ENCODE measurements around the gene DPF1. TPM values are rescaled to one million over a fixed set of nuclear protein-coding genes. Genes with fewer than 3 reads are reported as not detected.

The DPF1 gene
- total RNA-seq, 2 donors from 2014 or later, result not detected

DNA sequence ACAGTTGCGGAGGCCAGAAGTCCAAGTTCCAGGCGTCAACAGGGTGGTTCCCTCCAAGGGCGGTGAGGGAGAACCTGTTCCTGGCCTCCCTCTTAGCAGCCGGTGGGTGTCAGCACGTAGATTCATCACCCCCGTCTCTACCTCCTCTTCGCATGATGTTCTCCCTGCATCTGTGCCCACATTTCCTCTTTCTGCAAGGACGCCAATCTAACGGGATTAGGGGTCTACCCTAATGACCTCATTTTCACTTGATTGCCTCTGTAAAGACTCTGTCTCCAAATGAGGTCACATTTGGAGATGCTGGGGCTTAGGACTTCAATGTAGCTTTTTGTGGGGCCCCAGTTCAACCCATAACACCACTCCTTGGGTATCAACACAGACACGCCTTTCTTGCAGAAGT lies 38.5 kb downstream of the DPF1 start:
- DNase-seq (no peak), ATAC-seq (no peak)
- TF ChIP-seq POLR2A (IDR thresholded peaks at IDR 0.05), result no peak
- TF ChIP-seq, protein P1, sequence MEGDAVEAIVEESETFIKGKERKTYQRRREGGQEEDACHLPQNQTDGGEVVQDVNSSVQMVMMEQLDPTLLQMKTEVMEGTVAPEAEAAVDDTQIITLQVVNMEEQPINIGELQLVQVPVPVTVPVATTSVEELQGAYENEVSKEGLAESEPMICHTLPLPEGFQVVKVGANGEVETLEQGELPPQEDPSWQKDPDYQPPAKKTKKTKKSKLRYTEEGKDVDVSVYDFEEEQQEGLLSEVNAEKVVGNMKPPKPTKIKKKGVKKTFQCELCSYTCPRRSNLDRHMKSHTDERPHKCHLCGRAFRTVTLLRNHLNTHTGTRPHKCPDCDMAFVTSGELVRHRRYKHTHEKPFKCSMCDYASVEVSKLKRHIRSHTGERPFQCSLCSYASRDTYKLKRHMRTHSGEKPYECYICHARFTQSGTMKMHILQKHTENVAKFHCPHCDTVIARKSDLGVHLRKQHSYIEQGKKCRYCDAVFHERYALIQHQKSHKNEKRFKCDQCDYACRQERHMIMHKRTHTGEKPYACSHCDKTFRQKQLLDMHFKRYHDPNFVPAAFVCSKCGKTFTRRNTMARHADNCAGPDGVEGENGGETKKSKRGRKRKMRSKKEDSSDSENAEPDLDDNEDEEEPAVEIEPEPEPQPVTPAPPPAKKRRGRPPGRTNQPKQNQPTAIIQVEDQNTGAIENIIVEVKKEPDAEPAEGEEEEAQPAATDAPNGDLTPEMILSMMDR (IDR thresholded peaks at IDR 0.05), result no peak
- Histone ChIP-seq H3K27me3 (no peaks in the 10 kb centered on the region), H3K27ac (no peak overlapping the region), H3K4me3 (no peak overlapping the region), H3K36me3 (replicated peaks in 1 of 2; ENCODE audit: insufficient read depth in 1 of 2, low read depth in 2 of 2) (peaks cover 0 to 4% of the 10 kb centered on the region in 2 donors), H3K4me1 (no peaks in the 10 kb centered on the region), H3K9me3 (no peaks in the 10 kb centered on the region)
- WGBS, 2 donors, result 86 to 97% methylated on average over 10 of the region's 10 CpGs
- intact Hi-C loops (cut with DNase I), result no loop called here

DNA sequence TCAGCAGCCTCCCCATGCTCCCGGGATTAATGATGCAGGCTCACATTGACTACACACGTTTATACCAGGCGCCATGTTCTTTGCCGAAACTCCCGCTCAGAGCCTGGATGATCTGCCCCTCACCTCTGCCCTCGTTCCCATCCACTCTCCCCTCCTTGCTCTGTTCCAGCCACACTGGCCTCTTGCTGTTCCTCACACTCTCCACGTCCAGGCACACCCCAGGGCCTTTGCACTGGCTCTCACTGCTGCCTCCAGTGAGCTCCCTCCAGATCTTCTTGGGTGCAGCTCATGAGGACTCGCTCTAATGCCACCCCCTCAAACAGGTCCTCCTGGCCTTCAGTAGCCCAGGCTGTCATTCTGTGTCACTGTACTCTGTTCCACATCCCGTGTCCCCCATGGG lies 39.2 kb downstream of the DPF1 start:
- no peaks in the 10 kb centered on the region for H3K27me3 ChIP-seq
- intact Hi-C loops (cut with DNase I), result no loop called here
- 87 to 94% methylated on average over 9 of the region's 9 CpGs for WGBS, 2 donors
- peaks cover 0 to 4% of the 10 kb centered on the region in 2 donors for H3K36me3 ChIP-seq (replicated peaks in 1 of 2; ENCODE audit: insufficient read depth in 1 of 2, low read depth in 2 of 2)
- no peak overlapping the region for H3K4me3 ChIP-seq
- no peak for TF ChIP-seq POLR2A (IDR thresholded peaks at IDR 0.05)
- TF ChIP-seq, protein P1 (IDR thresholded peaks at IDR 0.05), result no peak
- peaks cover 0 to 5% (median 0%) of the 10 kb centered on the region in 3 donors for H3K9me3 ChIP-seq
- DNase-seq (no peak), ATAC-seq (no peak)
- H3K4me1 ChIP-seq, result no peaks in the 10 kb centered on the region
- H3K27ac ChIP-seq, result no peak overlapping the region

DNA sequence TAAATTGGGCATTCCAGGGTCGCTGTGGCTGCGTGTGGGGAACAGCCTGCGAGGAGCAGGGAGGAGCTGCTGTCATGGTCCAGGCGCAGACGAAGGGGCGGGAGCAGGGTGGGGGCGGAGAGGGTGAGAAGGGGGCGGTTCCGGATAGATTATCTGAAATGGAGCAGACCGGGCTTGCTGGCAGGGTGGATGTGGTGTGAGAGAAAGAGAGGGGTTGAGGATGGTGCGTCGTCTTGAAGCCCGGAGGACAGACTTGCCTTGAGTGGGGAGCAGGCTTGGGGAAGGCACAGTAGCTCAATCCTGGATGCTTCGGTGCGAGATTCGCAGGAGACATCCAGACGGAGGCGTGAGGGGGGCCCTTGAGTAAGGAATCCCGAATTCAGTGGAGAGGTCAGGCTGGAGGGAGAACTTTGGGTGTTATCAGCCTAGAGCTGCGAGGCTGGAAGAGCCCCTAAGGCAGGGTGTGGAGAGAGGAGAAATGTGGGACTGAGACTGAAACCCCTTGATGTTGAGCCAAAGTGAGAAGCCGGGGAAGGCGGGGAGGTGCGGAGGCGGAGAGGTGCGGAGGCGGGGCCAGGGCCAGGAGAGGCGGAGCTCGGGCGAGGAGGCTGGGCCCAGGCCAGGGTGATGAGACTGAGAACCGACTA lies 40.6 kb downstream of the DPF1 start:
- Histone ChIP-seq H3K27ac (no peak overlapping the region), H3K9me3 (peaks cover 0 to 7% (median 0%) of the 10 kb centered on the region in 3 donors), H3K4me3 (no peak overlapping the region), H3K4me1 (no peaks in the 10 kb centered on the region), H3K27me3 (no peaks in the 10 kb centered on the region), H3K36me3 (replicated peaks in 1 of 2; ENCODE audit: insufficient read depth in 1 of 2, low read depth in 2 of 2) (peaks cover 0 to 4% of the 10 kb centered on the region in 2 donors)
- TF ChIP-seq POLR2A (IDR thresholded peaks at IDR 0.05), result no peak
- TF ChIP-seq, protein P1 (IDR thresholded peaks at IDR 0.05), result no peak
- DNase-seq (no peak), ATAC-seq (no peak)
- intact Hi-C loops (cut with DNase I), result no loop called here
- WGBS, 2 donors, result 78 to 81% methylated on average over 30 of the region's 30 CpGs

DNA sequence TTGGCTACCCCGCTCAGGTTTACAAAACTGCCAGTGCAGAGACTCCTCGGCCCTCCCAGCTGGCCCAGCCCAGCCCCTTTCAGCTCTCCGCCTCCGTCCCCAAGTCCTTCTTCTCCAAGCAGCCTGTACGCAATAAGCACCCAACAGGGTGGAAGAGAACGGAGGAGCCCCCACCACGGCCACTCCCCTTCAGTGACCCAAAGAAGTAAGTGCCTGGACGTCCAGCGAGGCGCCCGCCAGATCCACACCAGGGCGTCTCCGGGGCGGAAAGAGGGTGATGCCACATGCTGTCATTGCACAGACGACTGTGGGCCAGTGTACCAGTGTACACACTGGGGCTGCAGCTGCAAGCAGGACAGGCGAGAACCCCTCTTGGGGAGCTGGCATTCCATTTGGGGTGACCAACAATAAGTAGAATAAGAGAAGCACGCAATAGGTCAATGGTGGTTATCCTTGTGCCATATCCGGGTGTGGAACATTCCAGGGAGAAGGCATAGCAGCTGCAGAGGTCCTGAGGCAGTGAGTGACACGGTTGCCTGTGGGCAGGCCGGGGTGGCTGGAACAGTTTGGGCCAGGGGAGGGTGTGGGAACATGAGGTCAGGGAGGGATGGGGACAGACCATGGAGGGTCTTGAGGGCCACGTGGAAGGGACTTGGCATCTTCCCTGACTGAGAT lies 41.3 kb downstream of the DPF1 start:
- DNase-seq (no peak), ATAC-seq (no peak)
- no peak overlapping the region for H3K4me3 ChIP-seq
- TF ChIP-seq, protein P1 (IDR thresholded peaks at IDR 0.05), result no peak
- no peak for TF ChIP-seq POLR2A (IDR thresholded peaks at IDR 0.05)
- no peak overlapping the region for H3K27ac ChIP-seq
- H3K4me1 ChIP-seq, result no peaks in the 10 kb centered on the region
- WGBS, 2 donors, result 91 to 93% methylated on average over 18 to 21 of the region's 21 CpGs
- intact Hi-C loops (cut with DNase I), result no loop called here
- H3K27me3 ChIP-seq, result no peaks in the 10 kb centered on the region
- peaks cover 0 to 4% of the 10 kb centered on the region in 2 donors for H3K36me3 ChIP-seq (replicated peaks in 1 of 2; ENCODE audit: insufficient read depth in 1 of 2, low read depth in 2 of 2)
- peaks cover 0 to 7% (median 0%) of the 10 kb centered on the region in 3 donors for H3K9me3 ChIP-seq

All from body of pancreas (tissue), 4 donors.